Neural cell (in vitro differentiated cells): ENCODE data around the gene RFX4. TPM values are rescaled to one million over a fixed set of nuclear protein-coding genes. Genes with fewer than 3 reads are reported as not detected.

Experiments
- H2AFZ ChIP-seq: fragments of 200-600, 300-800 bp; sonication (generic), shearing (Covaris generic); 2 replicates; pipeline ENCODE4 v1.6.0; 2014; ENCODE audit warnings: low read depth, mild to moderate bottlenecking, antibody characterized with exemption, low read length, moderate library complexity
- H3F3A ChIP-seq: fragments of 200-600 bp; shearing (Covaris generic); 2 replicates; pipeline ENCODE4 v1.6.1; 2016; ENCODE audit warnings: mild to moderate bottlenecking, moderate library complexity, mixed read lengths, antibody characterized with exemption, low read length; ENCODE audit not compliant: insufficient read depth, poor library complexity, severe bottlenecking
- H3K27ac ChIP-seq: fragments of 200-600, 300-800 bp; sonication (generic), shearing (Covaris generic); 2 replicates; pipeline ENCODE4 v1.5.1; 2014; ENCODE audit warnings: mild to moderate bottlenecking, low read length, moderate library complexity
- H3K27me3 ChIP-seq: fragments of 300-800, 200-600 bp; sonication (generic), shearing (Covaris generic); 2 replicates; pipeline ENCODE4 v1.6.0; 2014; ENCODE audit warnings: mild to moderate bottlenecking, low read depth, low read length, moderate library complexity; ENCODE audit not compliant: insufficient read depth
- H3K36me3 ChIP-seq: fragments of 300-800, 200-600 bp; sonication (generic), shearing (Covaris generic); 2 replicates; pipeline ENCODE4 v1.5.1; 2014; ENCODE audit warnings: mild to moderate bottlenecking, antibody characterized with exemption, low read length, moderate library complexity; ENCODE audit not compliant: insufficient read depth
- H3K4me2 ChIP-seq: fragments of 300-800, 200-600 bp; sonication (generic), shearing (Covaris generic); 2 replicates; pipeline ENCODE4 v1.6.0; 2014; ENCODE audit warnings: mild to moderate bottlenecking, low read length
- H3K4me3 ChIP-seq: fragments of 300-800, 200-600 bp; sonication (generic), shearing (Covaris generic); 2 replicates; pipeline ENCODE4 v1.5.1; 2014; ENCODE audit warnings: mild to moderate bottlenecking, low read length, moderate library complexity
- H3K79me2 ChIP-seq: fragments of 200-600 bp; shearing (Covaris generic); replicated peaks from 2 replicates; pipeline ENCODE4 v1.6.0; 2014; ENCODE audit warnings: mild to moderate bottlenecking, low read length, moderate library complexity; ENCODE audit not compliant: insufficient read depth
- H3K9ac ChIP-seq: fragments of 300-800, 200-600 bp; sonication (generic), shearing (Covaris generic); 2 replicates; pipeline ENCODE4 v1.6.1; 2016; ENCODE audit warnings: mild to moderate bottlenecking, low read length, mixed read lengths
- H3K9me2 ChIP-seq: fragments of 200-600 bp; shearing (Covaris generic); 2 replicates; pipeline ENCODE4 v1.6.1; 2016; ENCODE audit warnings: mild to moderate bottlenecking, low read length, mixed read lengths; ENCODE audit not compliant: insufficient read depth
- H3K9me3 ChIP-seq: fragments of 200-600, 300-800 bp; sonication (generic), shearing (Covaris generic); 2 replicates; pipeline ENCODE4 v1.6.1; 2016; ENCODE audit warnings: mild to moderate bottlenecking, mixed run types, low read length, moderate library complexity, mixed read lengths
- H4K20me1 ChIP-seq: fragments of 200-600 bp; shearing (Covaris generic); 2 replicates; pipeline ENCODE4 v1.6.1; 2016; ENCODE audit warnings: mild to moderate bottlenecking, mixed run types; ENCODE audit not compliant: insufficient read depth
- CTCF ChIP-seq: fragments of 450-650 bp; IDR thresholded peaks from 2 replicates; pipeline ENCODE4 v1.5.1; 2014; ENCODE audit warnings: antibody characterized with exemption, mild to moderate bottlenecking, moderate library complexity; ENCODE audit not compliant: poor library complexity, severe bottlenecking
- EP300 ChIP-seq: fragments of 450-650 bp; conservative IDR thresholded peaks from 2 replicates; pipeline ENCODE4 v1.6.1; 2014; ENCODE audit warnings: antibody characterized with exemption, mild to moderate bottlenecking, moderate library complexity; ENCODE audit not compliant: poor library complexity, severe bottlenecking
- EZH2 ChIP-seq: fragments of 200-600, 300-800 bp; shearing (Covaris generic), sonication (generic); IDR thresholded peaks from 2 replicates; pipeline ENCODE4 v1.6.1; 2014; ENCODE audit warnings: antibody characterized with exemption, low read length, borderline replicate concordance, mild to moderate bottlenecking; ENCODE audit not compliant: insufficient read depth, poor library complexity, severe bottlenecking
- MXI1 ChIP-seq: fragments of 450-650 bp; conservative IDR thresholded peaks from 2 replicates; pipeline ENCODE4 v1.6.1; 2014; ENCODE audit warnings: antibody characterized with exemption, mild to moderate bottlenecking; ENCODE audit not compliant: poor library complexity, severe bottlenecking
- POLR2AphosphoS5 ChIP-seq: IDR thresholded peaks from 2 replicates; pipeline ENCODE4 v1.6.1; 2012
- RAD21 ChIP-seq: fragments of 450-650 bp; conservative IDR thresholded peaks from 2 replicates; pipeline ENCODE4 v1.6.1; 2014; ENCODE audit warnings: antibody characterized with exemption, mild to moderate bottlenecking, moderate library complexity
- REST ChIP-seq: IDR thresholded peaks from 2 replicates; pipeline ENCODE4 v1.6.1; 2012; ENCODE audit warnings: borderline replicate concordance
- SMC3 ChIP-seq: fragments of 450-650 bp; conservative IDR thresholded peaks from 2 replicates; pipeline ENCODE4 v1.6.1; 2014; ENCODE audit warnings: antibody characterized with exemption, mild to moderate bottlenecking, moderate library complexity; ENCODE audit not compliant: poor library complexity
- TAF1 ChIP-seq: IDR thresholded peaks from 2 replicates; pipeline ENCODE4 v1.6.1; 2012; ENCODE audit warnings: low read depth
- polyA plus RNA-seq: library from polyadenylated mRNA; depleted of rRNA; stranded (reverse); fragments of >200 nt; gene quantifications from 2 replicates; pipeline ENCODE4 v1.2.3, GENCODE V29; 2014

RFX4 gene
- polyA plus RNA-seq, 1 donor from 2014 or later = 0.22 TPM

GRCh38 chr12:106704081-106704480, 121.3 kb downstream of the RFX4 start:
- H3K4me2 ChIP-seq = no peak overlapping the region
- H3K27ac ChIP-seq = no peak overlapping the region
- H3K9me2 ChIP-seq = no peaks in the 10 kb centered on the region
- no peaks in the 10 kb centered on the region for H3K79me2 ChIP-seq
- H3F3A ChIP-seq = no peaks in the 10 kb centered on the region
- no peaks in the 10 kb centered on the region for H3K27me3 ChIP-seq
- no peak overlapping the region for H3K4me3 ChIP-seq
- H3K9ac ChIP-seq = no peak overlapping the region
- TF ChIP-seq RAD21 (no peak), SMC3 (no peak), CTCF (no peak), POLR2AphosphoS5 (no peak), EP300 (no peak), EZH2 (no peak), MXI1 (no peak), REST (no peak), TAF1 (no peak)
- H4K20me1 ChIP-seq = no peaks in the 10 kb centered on the region
- no peak overlapping the region for H2AFZ ChIP-seq
- H3K9me3 ChIP-seq = peaks cover 3% of the 10 kb centered on the region
- H3K36me3 ChIP-seq = no peaks in the 10 kb centered on the region

GRCh38 chr12:106705971-106706370, 123.2 kb downstream of the RFX4 start:
- Histone ChIP-seq H3K9ac (no peak overlapping the region), H3K4me2 (no peak overlapping the region), H3K36me3 (no peaks in the 10 kb centered on the region), H3K27ac (no peak overlapping the region), H3K9me3 (no peaks in the 10 kb centered on the region), H3F3A (no peaks in the 10 kb centered on the region), H3K79me2 (no peaks in the 10 kb centered on the region), H4K20me1 (no peaks in the 10 kb centered on the region), H3K9me2 (no peaks in the 10 kb centered on the region), H2AFZ (no peak overlapping the region), H3K27me3 (no peaks in the 10 kb centered on the region), H3K4me3 (no peak overlapping the region)
- TF ChIP-seq REST = no peak
